AG09319 (cell line): Measurements from ENCODE around the gene TRIM46.
"Not testable (repeated sequence)": the region's sequence is repeated elsewhere in the genome, so short reads cannot be mapped to it uniquely, and the experiment has no call there.

Source experiments
- DNase-seq: peaks from one replicate; pipeline ENCODE4 v3.0.0-alpha.2; 2010; ENCODE audit warnings: low read depth; ENCODE audit errors: extremely low read depth
- CTCF ChIP-seq: IDR thresholded peaks from 2 replicates; pipeline ENCODE4 v1.5.1; 2011; ENCODE audit warnings: low read depth, mild to moderate bottlenecking, inconsistent platforms, low read length, moderate library complexity

The TRIM46 gene

GRCh38 chr1:155166471-155167165, 7.0 kb upstream of the TRIM46 start:
- no peak for TF ChIP-seq CTCF
- DNase-seq = no peak

GRCh38 chr1:155167166-155168104, 6.2 kb upstream of the TRIM46 start:
- DNase-seq = no peak
- TF ChIP-seq CTCF = peak; percentile 87

GRCh38 chr1:155168105-155168445, 5.6 kb upstream of the TRIM46 start:
- DNase-seq = not testable (repeated sequence)

GRCh38 chr1:155168456-155169210, 5.0 kb upstream of the TRIM46 start:
- TF ChIP-seq CTCF = no peak

GRCh38 chr1:155169541-155169940, 4.1 kb upstream of the TRIM46 start:
- DNase-seq = no peak
- TF ChIP-seq CTCF = no peak

More at GRCh38 chr1:155168456-155169210, 5.0 kb upstream of the TRIM46 start:
- DNase-seq = no peak

- no peak for TF ChIP-seq CTCF
Observed at GRCh38 chr1:155170101-155170785, 3.4 kb upstream of the TRIM46 start.

GRCh38 chr1:155170806-155171205, 2.8 kb upstream of the TRIM46 start:
- no peak for TF ChIP-seq CTCF
- no peak for DNase-seq

More at GRCh38 chr1:155170101-155170785, 3.4 kb upstream of the TRIM46 start:
- DNase-seq = no peak
